ENCODE results near the gene OSM.

The OSM gene

GRCh38 chr22:30277547-30278344 lies 11.1 kb upstream of the OSM start:
- DNase-seq (ENCODE audit: extremely low read depth, low read depth), result peak; percentile 43
- no peak for TF ChIP-seq CTCF (IDR thresholded peaks at IDR 0.05; ENCODE audit: low read depth, low read length, missing control alignments)
- no peak overlapping the region for H3K4me3 ChIP-seq (replicated peaks; ENCODE audit: low read depth, low read length)

DNA sequence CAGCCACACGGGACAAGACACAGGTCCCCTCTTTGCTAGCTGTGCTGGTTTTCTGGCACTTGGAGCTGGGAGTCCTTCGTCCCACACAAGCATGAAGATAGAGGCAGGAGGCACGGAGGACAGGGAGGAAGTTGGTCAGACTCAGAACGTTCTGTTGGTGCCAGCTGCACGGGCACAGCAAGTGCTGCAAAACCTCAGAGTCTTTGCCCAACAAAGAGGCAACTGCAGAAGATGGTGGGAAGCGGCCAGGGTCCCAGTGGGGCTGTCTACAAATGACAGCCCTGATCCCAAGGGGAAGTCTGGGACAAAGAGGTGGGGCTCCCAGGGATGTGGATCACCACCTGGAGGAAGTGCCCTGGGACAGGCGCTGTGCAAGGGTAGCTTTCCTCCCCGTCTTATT lies 9.4 kb upstream of the OSM start:
- no peak for TF ChIP-seq CTCF (IDR thresholded peaks at IDR 0.05; ENCODE audit: low read depth, low read length, missing control alignments)
- no peak overlapping the region for H3K4me3 ChIP-seq (replicated peaks; ENCODE audit: low read depth, low read length)
- DNase-seq (ENCODE audit: extremely low read depth, low read depth), result no peak

DNA sequence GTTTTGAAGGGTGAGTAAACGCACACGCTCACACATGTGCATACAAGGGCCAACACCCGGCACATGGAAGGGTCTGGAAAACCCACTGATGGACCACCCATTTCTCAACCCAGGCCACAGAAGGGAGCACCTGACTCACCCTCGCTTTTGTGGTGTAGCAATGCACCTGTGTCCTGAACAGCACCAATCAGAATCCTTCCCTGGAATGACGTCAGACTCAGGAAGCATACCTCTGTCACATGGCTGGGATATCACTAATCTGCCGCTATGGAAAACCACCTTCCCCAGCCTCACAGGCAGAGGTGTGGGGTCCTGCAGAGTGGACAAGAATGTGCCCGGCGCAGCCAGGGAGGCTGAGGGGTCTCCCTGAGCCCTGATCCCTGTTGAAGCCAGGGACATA lies 9.0 kb upstream of the OSM start:
- DNase-seq (ENCODE audit: extremely low read depth, low read depth), result no peak
- no peak overlapping the region for H3K4me3 ChIP-seq (replicated peaks; ENCODE audit: low read depth, low read length)
- TF ChIP-seq CTCF (IDR thresholded peaks at IDR 0.05; ENCODE audit: low read depth, low read length, missing control alignments), result no peak

GRCh38 chr22:30274437-30274812 lies 7.8 kb upstream of the OSM start:
- TF ChIP-seq CTCF (IDR thresholded peaks at IDR 0.05; ENCODE audit: low read depth, low read length, missing control alignments), result no peak
- DNase-seq (ENCODE audit: extremely low read depth, low read depth), result no peak
- H3K4me3 ChIP-seq (replicated peaks; ENCODE audit: low read depth, low read length), result no peak overlapping the region

DNA sequence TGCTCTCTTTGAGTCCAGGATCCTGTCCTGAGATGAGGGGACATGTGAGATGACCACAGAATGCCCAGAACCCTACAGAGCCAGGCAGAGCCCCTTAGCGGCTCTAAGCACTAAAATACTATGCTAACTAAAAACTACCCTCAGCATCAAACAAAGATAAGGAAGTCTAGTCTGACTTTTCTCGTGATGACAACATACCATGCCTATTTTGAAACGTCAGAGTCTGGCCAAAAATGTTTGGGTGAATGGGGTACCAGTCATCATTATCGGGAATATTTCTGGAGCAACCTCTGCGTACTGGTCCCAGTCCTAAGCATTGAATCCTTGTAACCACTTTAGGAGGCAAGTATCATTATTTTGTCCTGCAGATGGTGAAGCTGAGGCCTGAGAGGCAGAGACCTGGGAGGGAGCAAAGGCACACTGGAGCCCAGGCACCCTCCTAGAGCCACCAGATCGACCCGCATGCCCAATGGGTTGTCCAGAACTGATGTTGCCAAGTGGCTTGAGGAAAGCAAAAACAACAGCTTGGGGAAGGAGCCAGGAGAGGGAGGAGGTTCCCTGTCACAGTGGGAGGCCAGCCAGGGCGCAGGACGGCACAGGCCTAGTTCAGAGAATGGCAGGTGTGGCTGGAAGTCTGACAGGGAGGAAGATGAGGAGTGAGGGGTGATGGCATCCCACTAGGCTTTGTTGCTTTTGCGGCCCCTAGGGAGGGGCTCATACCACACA lies 7.2 kb upstream of the OSM start:
- DNase-seq (ENCODE audit: extremely low read depth, low read depth), result no peak
- no peak for TF ChIP-seq CTCF (IDR thresholded peaks at IDR 0.05; ENCODE audit: low read depth, low read length, missing control alignments)
- H3K4me3 ChIP-seq (replicated peaks; ENCODE audit: low read depth, low read length), result no peak overlapping the region

DNA sequence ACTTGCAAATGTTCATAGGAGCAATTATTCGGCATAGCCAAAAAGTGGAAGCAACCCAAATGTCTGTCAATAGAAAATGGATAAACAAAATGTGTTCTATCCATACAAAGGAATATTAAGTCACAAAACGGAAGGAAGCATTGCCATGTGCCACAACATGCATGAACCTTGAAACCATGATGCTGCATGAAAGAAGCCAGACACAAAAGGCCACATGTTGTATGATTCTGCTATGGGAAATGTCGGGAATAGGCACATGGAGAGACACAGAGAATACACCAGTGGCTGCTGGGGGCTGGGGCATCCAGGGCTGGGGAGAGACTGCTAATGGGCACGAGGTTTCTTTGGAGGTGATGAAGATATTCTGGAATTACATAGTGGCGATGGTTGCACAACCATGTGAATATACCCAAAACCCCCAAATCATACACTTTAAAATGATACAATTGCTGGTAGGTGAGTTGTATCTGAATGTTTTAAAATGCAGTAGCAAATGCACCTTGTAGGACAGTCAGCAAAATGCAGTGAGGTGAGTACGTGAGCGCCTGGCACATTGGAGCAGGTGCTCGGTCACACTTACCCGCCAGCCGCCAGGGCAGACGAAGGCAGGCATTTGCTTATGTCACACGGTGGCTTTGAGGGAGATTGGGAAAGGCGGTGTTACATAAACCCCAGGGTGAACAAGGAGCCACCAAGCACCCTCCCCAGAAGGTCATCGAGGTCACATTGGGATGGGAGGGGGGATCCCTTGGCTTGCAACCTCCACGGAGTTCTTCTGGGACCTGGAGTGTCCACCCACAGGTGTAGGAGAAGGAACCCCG lies 6.3 kb upstream of the OSM start:
- H3K4me3 ChIP-seq (replicated peaks; ENCODE audit: low read depth, low read length), result no peak overlapping the region
- no peak for DNase-seq (ENCODE audit: extremely low read depth, low read depth)
- TF ChIP-seq CTCF (IDR thresholded peaks at IDR 0.05; ENCODE audit: low read depth, low read length, missing control alignments), result no peak

Data from HFF-Myc (cell line).